Epithelial cell of proximal tubule (primary cell): Measurements from ENCODE around the gene CYP2S1. TPM values are rescaled to one million over a fixed set of nuclear protein-coding genes. Genes with fewer than 3 reads are reported as not detected.

Experiments used
- DNase-seq: peaks from one replicate; pipeline ENCODE4 v3.0.0-alpha.2; 2011; ENCODE audit warnings: low read depth
- H3K4me3 ChIP-seq: 2 replicates; pipeline ENCODE4 v1.5.1; 2011; ENCODE audit warnings: low read depth, mild to moderate bottlenecking, low read length
- CTCF ChIP-seq: conservative IDR thresholded peaks from 2 replicates; pipeline ENCODE4 v1.5.1; 2012; ENCODE audit warnings: low read depth, mild to moderate bottlenecking, low read length
- total RNA-seq: library from RNA; depleted of rRNA; stranded (reverse); fragments of >200 nt; gene quantifications from 2 replicates; pipeline ENCODE4 v1.2.3, GENCODE V29; 2015

Gene CYP2S1
- total RNA-seq, 1 donor from 2014 or later, result 24.7 TPM

GRCh38 chr19:41186971-41187883 lies 5.8 kb upstream of the CYP2S1 start:
- no peak for TF ChIP-seq CTCF
- no peak overlapping the region for H3K4me3 ChIP-seq
- no peak for DNase-seq

GRCh38 chr19:41187884-41188279 lies 5.1 kb upstream of the CYP2S1 start:
- no peak overlapping the region for H3K4me3 ChIP-seq
- DNase-seq, result no peak
- TF ChIP-seq CTCF, result no peak

- DNase-seq, result no peak
- no peak for TF ChIP-seq CTCF
- no peak overlapping the region for H3K4me3 ChIP-seq
These were observed 3.5 kb upstream of the CYP2S1 start for GRCh38 chr19:41189425-41190065.

- TF ChIP-seq CTCF, result no peak
- DNase-seq, result no peak
- peak overlapping the region; percentile 38 for H3K4me3 ChIP-seq
These were observed 574 bp downstream of the CYP2S1 start for GRCh38 chr19:41193430-41194156.

- no peak for DNase-seq
- H3K4me3 ChIP-seq, result no peak overlapping the region
- TF ChIP-seq CTCF, result no peak
These were observed 1.1 kb downstream of the CYP2S1 start for GRCh38 chr19:41194157-41194552.

- TF ChIP-seq CTCF, result no peak
- H3K4me3 ChIP-seq, result no peak overlapping the region
- no peak for DNase-seq
These were observed 2.9 kb downstream of the CYP2S1 start for GRCh38 chr19:41195675-41196497.
